ENCODE data around the gene HEATR1.

The HEATR1 gene

GRCh38 chr1:236540813-236541465, 63.4 kb downstream of the HEATR1 start:
- DNase-seq = no peak

DNA sequence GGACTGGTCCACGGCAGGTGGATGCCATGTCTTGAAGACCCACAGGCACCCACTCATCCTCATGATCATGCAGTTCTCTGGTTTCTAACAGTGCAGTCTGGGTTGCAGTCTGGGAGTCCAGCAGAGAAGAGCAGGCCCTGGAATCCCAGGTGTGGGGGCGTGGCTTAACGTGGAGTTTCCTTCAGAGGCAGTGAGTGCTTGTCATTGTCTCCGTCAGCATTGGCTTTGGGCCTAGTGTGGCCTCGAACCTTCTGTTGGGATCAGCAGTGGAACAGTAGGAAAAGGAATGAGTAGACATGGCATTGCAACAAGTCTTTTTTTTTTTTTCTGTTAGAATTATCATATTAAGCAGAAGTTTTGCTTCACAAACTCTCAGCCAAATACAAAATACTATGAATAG, 67.8 kb downstream of the HEATR1 start:
- DNase-seq = no peak

GRCh38 chr1:236535662-236536161, 68.6 kb downstream of the HEATR1 start:
- DNase-seq = peak; percentile 61

GRCh38 chr1:236535190-236535589, 69.1 kb downstream of the HEATR1 start:
- no peak for DNase-seq

DNA sequence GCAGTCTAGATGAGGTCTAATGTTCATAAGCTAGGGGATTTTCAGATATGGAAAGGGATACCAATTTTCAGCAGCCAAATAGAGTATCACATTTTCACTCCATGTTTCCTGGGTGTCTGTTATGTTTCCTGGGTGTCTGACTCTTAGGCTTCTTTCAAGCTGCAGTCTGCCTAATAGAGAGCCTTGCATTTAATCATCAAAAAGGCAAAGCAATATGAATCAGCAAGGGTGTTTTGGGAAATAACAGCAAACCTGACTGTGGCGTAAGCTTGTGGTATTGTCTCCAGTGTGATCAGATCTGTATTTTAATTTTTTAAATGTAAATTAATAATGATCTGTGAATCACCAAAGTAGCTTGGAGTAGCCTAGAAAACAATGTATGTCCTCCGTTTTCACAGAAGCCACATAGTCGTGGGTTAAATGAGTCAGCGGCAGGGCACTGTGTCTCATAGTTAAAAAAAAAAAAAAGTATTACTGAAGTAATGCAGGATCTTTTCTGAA, 70.1 kb downstream of the HEATR1 start:
- peak; percentile 44 for DNase-seq

DNA sequence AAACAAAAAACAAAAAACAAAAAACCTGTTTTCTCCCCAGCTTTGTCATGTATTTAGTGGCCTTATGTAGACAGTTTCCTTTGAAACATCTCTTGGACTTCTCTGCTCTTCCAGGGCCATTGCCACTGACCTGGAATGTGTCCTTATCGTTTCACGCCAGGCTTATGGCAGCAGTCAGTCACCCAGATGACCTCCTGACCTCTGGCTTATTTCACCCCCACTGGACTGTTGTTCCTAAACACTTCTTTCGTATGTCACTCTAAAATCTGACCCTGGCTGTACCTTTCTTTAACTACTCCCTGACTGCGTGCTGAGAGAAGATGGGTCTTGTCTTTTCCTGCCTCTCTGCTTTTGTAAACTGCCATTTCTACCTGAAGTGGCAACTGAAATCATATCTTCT, 71.5 kb downstream of the HEATR1 start:
- DNase-seq = no peak

DNA sequence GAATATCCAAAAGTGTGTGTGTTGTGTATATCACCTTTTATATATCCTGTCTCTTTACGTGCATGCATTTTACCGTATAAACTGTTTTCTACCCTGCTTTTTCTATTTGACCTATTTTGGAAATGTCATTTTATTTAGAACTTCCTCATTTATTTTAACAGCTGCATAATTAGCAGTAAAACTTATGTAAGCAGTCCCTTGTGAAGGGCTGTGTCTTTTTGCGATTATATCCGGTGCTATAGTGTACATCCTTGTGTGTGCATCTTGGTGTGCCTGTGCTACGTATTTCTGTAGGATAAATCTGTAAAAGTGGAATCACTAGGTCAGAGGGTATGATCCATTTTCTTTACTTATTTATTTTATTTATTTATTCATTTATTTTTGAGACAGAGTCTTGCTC, 73.4 kb downstream of the HEATR1 start:
- DNase-seq = peak; percentile 39

DNA sequence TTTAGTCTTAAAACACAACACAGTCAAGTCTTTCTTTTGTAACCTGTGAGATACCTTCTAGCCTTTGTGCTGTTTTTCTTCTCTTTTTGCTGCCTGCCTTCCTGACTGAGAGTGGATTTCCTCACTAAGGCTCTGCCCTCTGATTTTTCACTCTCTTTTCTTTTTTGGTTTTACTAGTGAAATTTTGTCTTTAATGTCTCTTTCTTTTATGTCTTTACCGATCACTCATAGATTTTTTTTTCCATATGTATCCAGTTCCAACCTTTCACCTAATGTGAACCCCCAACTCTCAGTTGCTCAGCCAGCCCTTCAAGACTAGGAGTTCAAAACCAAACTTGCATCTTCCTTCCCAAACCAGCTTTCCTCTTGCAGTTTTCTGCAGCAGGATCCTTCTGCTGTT, 74.0 kb downstream of the HEATR1 start:
- no peak for DNase-seq

DNA sequence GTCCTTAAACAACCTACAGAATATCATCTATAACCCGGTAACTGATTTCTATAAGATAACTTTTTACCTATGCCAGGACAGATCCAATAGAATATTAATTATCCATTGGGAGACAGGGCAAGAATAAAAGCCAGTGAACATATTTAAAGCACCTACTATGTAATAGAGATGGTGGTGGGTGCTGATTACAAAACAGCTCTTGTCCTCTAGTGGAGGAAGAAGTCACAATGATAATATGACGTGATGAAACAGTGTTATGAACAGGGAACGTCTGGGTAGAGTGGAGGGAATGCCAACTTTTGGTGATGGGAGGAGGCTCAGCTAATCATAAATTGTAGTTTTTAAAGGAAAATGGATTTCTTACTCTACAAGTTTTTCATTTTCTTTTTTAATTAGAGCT, 78.2 kb downstream of the HEATR1 start:
- DNase-seq = no peak

- DNase-seq = no peak
These were observed 79.5 kb downstream of the HEATR1 start for GRCh38 chr1:236524895-236525184.

DNA sequence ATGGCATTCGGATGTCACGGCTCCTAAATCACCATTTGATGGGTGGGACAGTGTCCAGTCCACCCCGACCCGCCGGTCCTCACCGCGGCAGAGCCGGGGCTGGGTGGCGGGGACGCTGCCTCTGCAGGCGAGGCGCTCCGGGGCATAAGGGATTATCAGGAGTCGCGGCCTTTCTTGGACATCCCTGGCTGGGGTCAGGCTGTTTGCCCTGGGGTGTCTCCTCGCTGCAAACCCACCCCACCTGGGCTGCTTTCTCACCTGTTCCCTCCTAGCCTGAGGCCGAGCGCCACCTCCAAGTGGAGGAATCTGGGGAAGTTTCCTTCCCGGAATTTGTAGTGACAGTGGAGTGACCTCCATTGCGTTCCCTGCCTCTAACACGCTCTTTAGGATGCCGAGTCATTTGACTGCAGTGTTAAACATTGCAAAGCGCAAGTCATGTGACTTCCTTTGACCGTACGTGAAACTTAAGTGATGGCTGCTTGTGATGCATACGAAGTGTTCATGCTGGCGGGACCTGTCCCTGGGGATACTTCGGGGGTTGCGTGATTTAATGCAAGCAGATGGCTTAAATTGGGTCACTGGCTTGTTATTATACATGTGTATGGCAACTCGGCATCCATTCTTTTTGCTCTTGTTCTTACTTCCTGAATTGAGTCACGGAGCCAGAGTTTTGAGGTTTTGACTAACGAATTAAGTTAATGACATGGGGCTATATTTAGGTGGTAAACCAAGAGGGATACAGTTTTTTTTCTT, 80.0 kb downstream of the HEATR1 start:
- peak; percentile 91 for DNase-seq

DNA sequence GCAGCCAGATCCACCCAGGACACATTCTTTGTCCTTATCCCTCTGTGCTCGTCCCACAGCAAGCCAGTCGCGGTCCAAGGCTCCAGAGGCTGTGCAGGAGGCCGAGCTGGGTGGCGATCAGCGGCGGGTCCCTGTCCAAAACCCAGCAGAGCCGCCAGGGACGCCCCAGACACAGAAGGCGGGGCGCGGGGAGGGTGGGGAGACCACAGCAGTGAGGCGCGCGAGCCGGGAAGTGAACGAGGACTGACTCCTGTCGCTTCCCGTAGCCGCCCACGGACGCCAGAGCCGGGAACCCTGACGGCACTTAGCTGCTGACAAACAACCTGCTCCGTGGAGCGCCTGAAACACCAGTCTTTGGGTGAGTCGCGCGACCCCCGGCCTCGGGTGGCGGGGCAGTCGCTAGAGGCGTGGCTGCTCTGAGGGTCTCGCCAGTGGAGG, 80.6 kb downstream of the HEATR1 start, which contains the start of gene LGALS8:
TSS of gene LGALS8 (plus strand) at position 279 of the 438 bp plus-strand sequence. CDS start 2,089 bp downstream, outside the sequence.
- peak; percentile 94 for DNase-seq

GRCh38 chr1:236522937-236523703, 81.2 kb downstream of the HEATR1 start:
- DNase-seq = no peak

GRCh38 chr1:236520445-236521005, 83.8 kb downstream of the HEATR1 start:
- DNase-seq = no peak

- peak; percentile 45 for DNase-seq
These were observed 86.0 kb downstream of the HEATR1 start for GRCh38 chr1:236518322-236518721.

DNA sequence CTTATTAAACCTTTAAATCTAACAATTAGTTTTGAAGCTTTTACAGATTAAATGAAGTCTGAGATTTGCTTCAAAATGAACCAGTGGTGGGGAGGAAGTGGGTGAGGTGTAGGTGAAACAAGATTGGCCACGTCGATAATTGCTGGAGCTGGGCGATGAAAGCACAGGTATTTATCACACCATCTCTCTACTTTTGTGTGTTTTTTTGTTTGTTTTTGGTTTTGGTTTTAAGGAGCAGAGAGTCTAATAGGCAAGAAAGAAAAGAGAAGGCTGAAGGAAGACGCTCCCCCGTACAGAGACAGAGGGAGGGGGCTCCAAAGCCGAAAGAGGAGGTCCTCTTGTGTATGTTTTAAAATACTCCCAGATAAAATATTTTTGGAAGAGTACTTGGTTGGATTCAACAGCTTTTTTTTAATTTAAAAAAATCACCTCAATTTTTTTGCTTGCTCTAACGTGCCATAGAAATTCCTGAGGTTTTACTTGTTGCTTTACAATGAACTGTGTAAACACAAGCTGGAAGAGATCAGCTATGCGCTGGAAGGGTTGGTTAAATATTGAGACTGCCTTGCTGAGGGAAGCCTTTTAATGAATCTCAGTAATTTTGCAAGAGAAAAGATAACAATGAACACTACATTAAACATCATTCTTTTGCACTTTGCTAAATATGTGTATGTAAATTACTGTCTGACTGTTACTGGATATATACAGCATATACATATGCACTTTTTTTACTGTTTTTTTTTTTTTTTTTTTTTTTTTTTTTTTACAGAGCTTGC, 87.2 kb downstream of the HEATR1 start:
- DNase-seq = no peak

DNA sequence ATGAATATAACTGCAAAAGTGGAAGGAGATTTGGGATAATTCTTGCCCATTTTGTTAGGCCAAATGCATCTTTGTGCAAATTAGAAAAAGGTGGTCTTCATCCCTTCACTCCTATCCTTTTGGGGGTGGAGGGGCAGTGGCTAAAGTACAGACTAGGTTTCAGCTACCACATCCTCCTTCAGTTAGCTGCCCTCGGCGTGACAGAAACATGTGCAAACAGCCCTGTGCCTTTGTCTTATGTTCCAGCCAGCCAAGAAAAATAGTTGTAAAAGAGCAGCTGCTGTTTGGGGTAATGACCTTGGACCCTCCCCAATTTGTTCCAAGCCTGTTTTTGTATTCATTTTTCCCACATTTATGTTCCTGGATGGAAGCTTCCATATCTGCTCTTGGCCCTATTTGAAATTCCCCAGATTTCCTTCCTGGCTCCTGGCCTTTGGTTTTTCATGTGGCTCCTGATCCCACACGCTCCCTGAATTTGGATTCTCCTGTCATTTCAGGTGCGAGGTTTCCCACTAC, 88.8 kb downstream of the HEATR1 start:
- DNase-seq = no peak

DNA sequence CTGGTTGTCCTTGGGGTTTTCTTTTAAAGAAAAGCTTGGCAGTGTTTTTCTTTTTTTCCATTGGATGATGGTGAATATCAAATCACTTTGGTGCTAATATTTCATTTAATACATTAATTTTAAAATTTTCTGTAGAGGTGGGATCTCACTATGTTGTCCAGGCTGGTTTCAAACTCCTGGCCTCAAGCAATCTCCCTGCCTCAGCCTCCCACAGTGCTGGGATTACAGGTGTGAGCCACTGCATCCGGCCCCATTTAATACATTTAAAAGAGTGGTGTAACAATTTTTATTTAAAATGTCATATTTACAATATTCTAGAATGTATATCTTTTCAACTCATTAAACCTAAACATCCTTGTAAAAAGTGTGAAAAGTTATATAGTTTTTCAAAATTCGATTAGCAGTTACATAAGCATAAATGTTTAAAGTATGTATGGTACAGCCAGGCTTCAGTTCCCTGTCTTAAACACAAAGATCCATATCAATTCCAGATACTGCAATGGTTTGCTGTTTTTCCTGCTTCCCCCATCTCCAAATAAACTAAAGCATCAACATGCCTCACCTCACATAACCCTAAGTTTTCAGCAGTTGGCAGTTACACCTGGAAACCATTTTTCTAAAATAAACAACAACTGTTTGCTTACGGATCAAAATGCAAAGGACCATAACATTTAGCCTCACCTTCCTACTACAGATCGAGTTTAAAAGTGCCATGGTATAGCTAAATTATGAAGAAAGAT, 89.4 kb downstream of the HEATR1 start:
- no peak for DNase-seq

- no peak for DNase-seq
These were observed 92.4 kb downstream of the HEATR1 start for GRCh38 chr1:236511735-236512418.

DNA sequence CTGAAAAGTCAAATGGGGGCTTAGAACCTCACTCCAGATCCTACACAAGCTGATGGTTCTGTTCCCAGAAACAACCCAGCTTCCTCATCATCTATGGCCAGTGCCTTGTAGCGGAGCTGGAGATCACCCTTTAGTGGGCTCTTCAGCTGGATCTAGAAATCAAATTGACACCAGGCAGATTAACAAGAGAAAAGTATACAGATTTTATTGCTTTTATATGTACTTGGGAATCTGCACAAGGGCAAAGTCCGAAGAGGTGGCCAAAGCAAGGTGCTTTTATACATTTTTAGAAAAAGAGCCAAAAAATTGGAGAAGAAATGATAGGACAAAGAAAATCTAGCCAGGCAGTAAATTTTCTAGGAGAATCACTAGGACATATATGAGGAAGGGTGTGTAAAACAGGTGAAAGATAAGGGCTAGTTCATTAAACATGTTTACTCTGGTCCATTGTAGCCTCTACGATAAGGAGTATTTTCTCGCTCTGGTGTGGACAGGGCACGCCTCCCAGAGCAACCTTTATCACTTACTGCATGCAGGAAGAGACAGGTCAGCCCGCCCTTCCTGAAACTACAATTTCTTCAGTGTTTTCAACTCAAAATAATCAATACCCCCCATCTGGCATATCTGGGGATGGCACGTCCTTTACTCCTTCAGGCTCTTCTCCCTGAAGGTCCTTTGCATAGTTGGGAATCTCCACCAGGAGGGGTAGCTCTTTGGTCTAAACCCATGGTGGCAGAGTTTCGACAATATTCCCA, 94.5 kb downstream of the HEATR1 start:
- DNase-seq = peak; percentile 65

Data from hematopoietic multipotent progenitor cell treated with erythropoietin and hydrocortisone succinate and interleukin-3 and kit ligand, for 4 days (in vitro differentiated cells).